PC-3 (cell line): ENCODE data around the gene LMOD1. TPM values are rescaled to one million over a fixed set of nuclear protein-coding genes. Genes with fewer than 3 reads are reported as not detected.
A peak's percentile ranks its signal among the peaks of the same experiment; 100 is the strongest.

Source experiments
- ATAC-seq: fragments of 200-7000 bp; cut with Tn5 transposase; 2 replicates; pipeline ENCODE4 v1.9.1; 2020; ENCODE audit warnings: mild to moderate bottlenecking, moderate library complexity
- BruUV-seq: library from RNA; stranded (reverse); fragments of 400-500 nt; replicated peaks from 2 replicates; lab custom pipeline; 2021; lab: Mats Ljungman, UMichigan
- CTCF ChIA-PET: fragments of 300-600 bp; sonication (Branson Sonifier 250); formaldehyde crosslinking; loops from one replicate; lab custom pipeline; 2022; ENCODE audit warnings: antibody characterized with exemption; lab: Charles Lee
- POLR2A ChIA-PET: fragments of 300-600 bp; sonication (Branson Sonifier 250); formaldehyde crosslinking; loops from one replicate; lab custom pipeline; 2022; ENCODE audit warnings: antibody characterized with exemption; ENCODE audit not compliant: unreplicated experiment; lab: Charles Lee
- DNase-seq: peaks from one replicate; pipeline ENCODE4 v3.0.0-alpha.2; 2015
- H2AFZ ChIP-seq: fragments of 300-600 bp; sonication (generic); 2 replicates; pipeline ENCODE4 v1.6.0; 2016; ENCODE audit warnings: antibody characterized with exemption, low read length
- H3F3A ChIP-seq: fragments of 300-600 bp; sonication (generic); one replicate; pipeline ENCODE4 v1.6.0; 2017; ENCODE audit warnings: antibody characterized with exemption, low read length, control low read depth, mild to moderate bottlenecking; ENCODE audit not compliant: unreplicated experiment
- H3K27ac ChIP-seq: fragments of 300-600 bp; sonication (generic); 2 replicates; pipeline ENCODE4 v1.5.1; 2016; ENCODE audit warnings: mild to moderate bottlenecking, low read length
- H3K27me3 ChIP-seq: fragments of 300-600 bp; sonication (generic); 2 replicates; pipeline ENCODE4 v1.6.1; 2016; ENCODE audit warnings: low read length, mixed read lengths
- H3K36me3 ChIP-seq: fragments of 300-600 bp; sonication (generic); 2 replicates; pipeline ENCODE4 v1.6.1; 2016; ENCODE audit warnings: low read depth, mixed run types, low read length, mixed read lengths
- H3K4me1 ChIP-seq: fragments of 300-600 bp; sonication (generic); 2 replicates; pipeline ENCODE4 v1.5.1; 2016; ENCODE audit warnings: low read length; ENCODE audit not compliant: insufficient read depth
- H3K4me2 ChIP-seq: fragments of 300-600 bp; sonication (generic); 2 replicates; pipeline ENCODE4 v1.6.0; 2016; ENCODE audit warnings: low read length
- H3K4me3 ChIP-seq: fragments of 300-600 bp; sonication (generic); 2 replicates; pipeline ENCODE4 v1.5.1; 2016; ENCODE audit warnings: mild to moderate bottlenecking, low read length, mixed read lengths
- H3K79me2 ChIP-seq: fragments of 300-600 bp; sonication (generic); 2 replicates; pipeline ENCODE4 v1.6.1; 2017; ENCODE audit warnings: low read length, mixed read lengths
- H3K9ac ChIP-seq: fragments of 300-600 bp; sonication (generic); 2 replicates; pipeline ENCODE4 v1.6.0; 2016; ENCODE audit warnings: mild to moderate bottlenecking, low read length
- H3K9me2 ChIP-seq: fragments of 300-600 bp; sonication (generic); replicated peaks from 2 replicates; pipeline ENCODE4 v1.6.1; 2016; ENCODE audit warnings: mixed run types, low read length, mixed read lengths
- H3K9me3 ChIP-seq: fragments of 300-600 bp; sonication (generic); 2 replicates; pipeline ENCODE4 v1.6.1; 2016; ENCODE audit warnings: low read length, mixed read lengths
- H4K20me1 ChIP-seq: fragments of 300-600 bp; sonication (generic); 2 replicates; pipeline ENCODE4 v1.6.1; 2016; ENCODE audit warnings: low read length, mixed read lengths
- EZH2 ChIP-seq: fragments of 300-600 bp; sonication (generic); IDR thresholded peaks from one replicate; pipeline ENCODE4 v1.6.1; 2017; ENCODE audit warnings: antibody characterized with exemption, mild to moderate bottlenecking, low read length; ENCODE audit not compliant: unreplicated experiment
- EZH2phosphoT487 ChIP-seq: fragments of 300-600 bp; sonication (generic); IDR thresholded peaks from 2 replicates; pipeline ENCODE4 v1.6.1; 2018; ENCODE audit warnings: mild to moderate bottlenecking, antibody characterized with exemption, low read length, borderline replicate concordance
- intact Hi-C: fragments of 100-400 bp; cut with micrococcal nuclease; formaldehyde crosslinking; loops from 2 replicates; pipeline ENCODE4 v1.9.0; 2023
- total RNA-seq: library from RNA; depleted of rRNA; stranded (reverse); fragments of >200 nt; gene quantifications from 2 replicates; pipeline ENCODE4 v1.2.3, GENCODE V29; 2014
- TF ChIP-seq, protein P1 (sequence below): fragments of 300-600 bp; sonication (generic); conservative IDR thresholded peaks from 2 replicates; pipeline ENCODE4 v1.5.1; 2017; ENCODE audit warnings: antibody characterized with exemption, low read depth, mild to moderate bottlenecking, low read length

Gene LMOD1
- total RNA-seq, 1 experiment from 2014 or later = 0.07 TPM

GRCh38 chr1:201925301-201925567 is 21.1 kb downstream of the LMOD1 start:
- POLR2A ChIA-PET = interaction anchor here (0.6 kb wide), 1 partner anchor 21 kb away, joined by 7 read pairs; the partner anchor contains the start of gene LMOD1

GRCh38 chr1:201921952-201922558 is 24.3 kb downstream of the LMOD1 start:
- Histone ChIP-seq H3K9me3 (no peaks in the 10 kb centered on the region), H3K79me2 (no peaks in the 10 kb centered on the region), H3F3A (no peaks in the 10 kb centered on the region), H2AFZ (peak overlapping the region; percentile 57; the same call in 1 of the 2 replicates), H3K27me3 (no peaks in the 10 kb centered on the region), H3K4me1 (no peaks in the 10 kb centered on the region), H3K4me3 (no peak overlapping the region), H3K9ac (no peak overlapping the region), H3K9me2 (no peaks in the 10 kb centered on the region), H3K36me3 (no peaks in the 10 kb centered on the region), H3K4me2 (no peak overlapping the region), H4K20me1 (no peaks in the 10 kb centered on the region), H3K27ac (no peak overlapping the region)
- ChIA-PET CTCF (no interaction called here), POLR2A (no interaction called here)
- ATAC-seq (no peak), DNase-seq (no peak)
- TF ChIP-seq, protein P1, sequence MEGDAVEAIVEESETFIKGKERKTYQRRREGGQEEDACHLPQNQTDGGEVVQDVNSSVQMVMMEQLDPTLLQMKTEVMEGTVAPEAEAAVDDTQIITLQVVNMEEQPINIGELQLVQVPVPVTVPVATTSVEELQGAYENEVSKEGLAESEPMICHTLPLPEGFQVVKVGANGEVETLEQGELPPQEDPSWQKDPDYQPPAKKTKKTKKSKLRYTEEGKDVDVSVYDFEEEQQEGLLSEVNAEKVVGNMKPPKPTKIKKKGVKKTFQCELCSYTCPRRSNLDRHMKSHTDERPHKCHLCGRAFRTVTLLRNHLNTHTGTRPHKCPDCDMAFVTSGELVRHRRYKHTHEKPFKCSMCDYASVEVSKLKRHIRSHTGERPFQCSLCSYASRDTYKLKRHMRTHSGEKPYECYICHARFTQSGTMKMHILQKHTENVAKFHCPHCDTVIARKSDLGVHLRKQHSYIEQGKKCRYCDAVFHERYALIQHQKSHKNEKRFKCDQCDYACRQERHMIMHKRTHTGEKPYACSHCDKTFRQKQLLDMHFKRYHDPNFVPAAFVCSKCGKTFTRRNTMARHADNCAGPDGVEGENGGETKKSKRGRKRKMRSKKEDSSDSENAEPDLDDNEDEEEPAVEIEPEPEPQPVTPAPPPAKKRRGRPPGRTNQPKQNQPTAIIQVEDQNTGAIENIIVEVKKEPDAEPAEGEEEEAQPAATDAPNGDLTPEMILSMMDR = no peak
- TF ChIP-seq EZH2phosphoT487 (no peak), EZH2 (no peak)
- intact Hi-C loops = no loop called here
- no TSS peak for BruUV-seq

More at GRCh38 chr1:201925301-201925567, 21.1 kb downstream of the LMOD1 start:
- Histone ChIP-seq H3K9me2 (no peaks in the 10 kb centered on the region), H3K4me2 (no peak overlapping the region), H2AFZ (no peak overlapping the region), H3K4me3 (no peak overlapping the region), H3F3A (no peaks in the 10 kb centered on the region), H3K27me3 (no peaks in the 10 kb centered on the region), H3K4me1 (no peaks in the 10 kb centered on the region), H3K27ac (no peak overlapping the region), H3K79me2 (no peaks in the 10 kb centered on the region), H3K9me3 (no peaks in the 10 kb centered on the region), H3K9ac (no peak overlapping the region), H4K20me1 (no peaks in the 10 kb centered on the region), H3K36me3 (no peaks in the 10 kb centered on the region)
- no TSS peak for BruUV-seq
- intact Hi-C loops = no loop called here
- no peak for DNase-seq
- TF ChIP-seq EZH2phosphoT487 (no peak), EZH2 (no peak)
- TF ChIP-seq, protein P1 = no peak
- no peak for ATAC-seq
- CTCF ChIA-PET = no interaction called here

- POLR2A ChIA-PET = no interaction called here
- H3K79me2 ChIP-seq = no peaks in the 10 kb centered on the region
- no TSS peak for BruUV-seq
- TF ChIP-seq, protein P1 = no peak
- TF ChIP-seq EZH2 (no peak), EZH2phosphoT487 (no peak)
- H3K9me2 ChIP-seq = no peaks in the 10 kb centered on the region
- DNase-seq (no peak), ATAC-seq (no peak)
- no peak overlapping the region for H3K27ac ChIP-seq
- no peaks in the 10 kb centered on the region for H3K27me3 ChIP-seq
- no peak overlapping the region for H3K4me2 ChIP-seq
- intact Hi-C loops = no loop called here
- H3K36me3 ChIP-seq = no peaks in the 10 kb centered on the region
- no peaks in the 10 kb centered on the region for H3F3A ChIP-seq
- H3K9ac ChIP-seq = no peak overlapping the region
- H2AFZ ChIP-seq = no peak overlapping the region
- no peaks in the 10 kb centered on the region for H3K9me3 ChIP-seq
- H4K20me1 ChIP-seq = no peaks in the 10 kb centered on the region
- no peak overlapping the region for H3K4me3 ChIP-seq
- CTCF ChIA-PET = no interaction called here
- H3K4me1 ChIP-seq = no peaks in the 10 kb centered on the region
These were observed 28.0 kb downstream of the LMOD1 start for GRCh38 chr1:201918343-201918742.
